ENCODE measurements around the gene EVI5L.
"Not testable (repeated sequence)": the region's sequence is repeated elsewhere in the genome, so short reads cannot be mapped to it uniquely, and the experiment has no call there.

GRCh38 chr19:7816040-7816439 is 14.0 kb upstream of the EVI5L start:
- TF ChIP-seq POLR2AphosphoS5, POLR2A (IDR thresholded peaks at IDR 0.05): not testable (repeated sequence)
- TF ChIP-seq, protein P1, sequence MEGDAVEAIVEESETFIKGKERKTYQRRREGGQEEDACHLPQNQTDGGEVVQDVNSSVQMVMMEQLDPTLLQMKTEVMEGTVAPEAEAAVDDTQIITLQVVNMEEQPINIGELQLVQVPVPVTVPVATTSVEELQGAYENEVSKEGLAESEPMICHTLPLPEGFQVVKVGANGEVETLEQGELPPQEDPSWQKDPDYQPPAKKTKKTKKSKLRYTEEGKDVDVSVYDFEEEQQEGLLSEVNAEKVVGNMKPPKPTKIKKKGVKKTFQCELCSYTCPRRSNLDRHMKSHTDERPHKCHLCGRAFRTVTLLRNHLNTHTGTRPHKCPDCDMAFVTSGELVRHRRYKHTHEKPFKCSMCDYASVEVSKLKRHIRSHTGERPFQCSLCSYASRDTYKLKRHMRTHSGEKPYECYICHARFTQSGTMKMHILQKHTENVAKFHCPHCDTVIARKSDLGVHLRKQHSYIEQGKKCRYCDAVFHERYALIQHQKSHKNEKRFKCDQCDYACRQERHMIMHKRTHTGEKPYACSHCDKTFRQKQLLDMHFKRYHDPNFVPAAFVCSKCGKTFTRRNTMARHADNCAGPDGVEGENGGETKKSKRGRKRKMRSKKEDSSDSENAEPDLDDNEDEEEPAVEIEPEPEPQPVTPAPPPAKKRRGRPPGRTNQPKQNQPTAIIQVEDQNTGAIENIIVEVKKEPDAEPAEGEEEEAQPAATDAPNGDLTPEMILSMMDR (IDR thresholded peaks at IDR 0.05) = not testable (repeated sequence)

Data from breast epithelium (tissue), 3 donors.